ENCODE data around the gene RAPGEF1. TPM values are rescaled to one million over a fixed set of nuclear protein-coding genes. Genes with fewer than 3 reads are reported as not detected.
A peak's percentile ranks its signal among the peaks of the same experiment; 100 is the strongest.

RAPGEF1 gene
- total and polyA plus RNA-seq, 10 donors: 16.9 to 137 (median 104) TPM

GRCh38 chr9:131640438-131641137, 99.3 kb downstream of the RAPGEF1 start:
- H3K4me3 ChIP-seq: no peak overlapping the region
- H3K27me3 ChIP-seq (replicated peaks in 1 of 7): no peaks in the 10 kb centered on the region
- no peak for DNase-seq
- intact Hi-C loops (cut with DNase I; ENCODE audit: low total_unique reads): no loop called here
- no peak overlapping the region for H3K27ac ChIP-seq
- H3K36me3 ChIP-seq: peaks cover 3 to 93% (median 41%) of the 10 kb centered on the region in 6 donors
- peaks cover 0 to 58% (median 15%) of the 10 kb centered on the region in 6 donors for H3K4me1 ChIP-seq
- H3K9me3 ChIP-seq: no peaks in the 10 kb centered on the region
- TF ChIP-seq CTCF (IDR thresholded peaks at IDR 0.05 in 8 of 11, conservative IDR thresholded peaks at IDR 0.05 in 3 of 11): no peak
- no peak for TF ChIP-seq POLR2A (IDR thresholded peaks at IDR 0.05)
- no peak for TF ChIP-seq POLR2AphosphoS5 (IDR thresholded peaks at IDR 0.05)
- 88 to 94% (median 90%) methylated on average over 11 of the region's 11 CpGs for WGBS, 5 donors

GRCh38 chr9:131639769-131640437, 100.0 kb downstream of the RAPGEF1 start:
- Histone ChIP-seq H3K36me3 (peaks cover 3 to 90% (median 39%) of the 10 kb centered on the region in 6 donors), H3K9me3 (no peaks in the 10 kb centered on the region), H3K27ac (no peak overlapping the region), H3K27me3 (replicated peaks in 1 of 7) (no peaks in the 10 kb centered on the region), H3K4me1 (peaks cover 3 to 58% (median 13%) of the 10 kb centered on the region in 6 donors), H3K4me3 (no peak overlapping the region)
- 78 to 92% (median 85%) methylated on average over 9 of the region's 9 CpGs for WGBS, 5 donors
- DNase-seq: no peak
- intact Hi-C loops (cut with DNase I; ENCODE audit: low total_unique reads): no loop called here
- TF ChIP-seq POLR2AphosphoS5 (IDR thresholded peaks at IDR 0.05) (no peak), CTCF (IDR thresholded peaks at IDR 0.05 in 8 of 11, conservative IDR thresholded peaks at IDR 0.05 in 3 of 11) (no peak), POLR2A (IDR thresholded peaks at IDR 0.05) (no peak)

DNA sequence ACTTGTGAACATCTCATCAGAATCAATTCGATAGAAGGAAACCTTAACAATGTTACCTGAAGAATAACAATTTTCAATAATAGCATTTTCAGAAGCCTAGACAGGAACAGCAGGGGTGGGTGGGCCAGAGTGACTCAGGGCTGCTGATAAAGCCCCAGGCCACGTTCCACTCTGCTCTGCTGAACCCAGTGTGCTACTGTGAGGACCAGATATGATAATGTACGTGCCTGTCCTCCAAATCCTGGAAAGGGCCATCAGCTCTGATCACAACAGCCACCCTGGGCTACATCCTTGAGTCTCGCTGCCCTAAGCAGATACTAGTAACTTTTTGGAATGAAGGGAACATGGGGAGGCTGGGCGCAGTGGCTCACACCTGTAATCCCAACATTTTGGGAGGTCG, 103.3 kb downstream of the RAPGEF1 start:
- intact Hi-C loops (cut with DNase I; ENCODE audit: low total_unique reads): no loop called here
- H3K27me3 ChIP-seq (replicated peaks in 1 of 7): no peaks in the 10 kb centered on the region
- TF ChIP-seq CTCF (IDR thresholded peaks at IDR 0.05 in 8 of 11, conservative IDR thresholded peaks at IDR 0.05 in 3 of 11): no peak
- TF ChIP-seq POLR2AphosphoS5 (IDR thresholded peaks at IDR 0.05): no peak
- TF ChIP-seq POLR2A (IDR thresholded peaks at IDR 0.05): no peak
- 90 to 94% (median 92%) methylated on average over 6 of the region's 6 CpGs for WGBS, 5 donors
- peaks cover 3 to 89% (median 31%) of the 10 kb centered on the region in 6 donors for H3K36me3 ChIP-seq
- H3K4me1 ChIP-seq: peaks cover 5 to 40% (median 15%) of the 10 kb centered on the region in 6 donors
- H3K27ac ChIP-seq: peak overlapping the region in 7 of 8 donors; percentile 31 to 86 (median 78)
- no peaks in the 10 kb centered on the region for H3K9me3 ChIP-seq
- no peak overlapping the region for H3K4me3 ChIP-seq
- no peak for DNase-seq

DNA sequence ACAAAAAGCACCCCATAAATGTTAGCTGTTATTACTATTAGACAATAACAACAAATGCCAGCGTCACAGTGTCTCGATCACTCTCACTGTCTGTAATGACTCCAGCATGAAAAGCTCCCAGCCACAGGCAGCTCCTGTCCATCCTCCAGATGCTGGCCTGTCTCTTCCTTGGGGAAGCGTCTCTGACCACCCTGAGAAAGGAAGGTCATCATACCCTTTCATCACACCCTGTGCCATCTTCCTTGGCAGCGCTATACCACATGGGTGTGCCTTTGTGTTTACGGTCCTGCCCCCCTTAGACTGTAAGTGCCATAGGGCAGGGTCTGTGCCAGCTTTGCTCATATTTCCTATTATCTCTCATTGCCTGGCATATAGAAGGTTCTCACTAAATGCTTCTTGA, 104.0 kb downstream of the RAPGEF1 start:
- intact Hi-C loops (cut with DNase I; ENCODE audit: low total_unique reads): no loop called here
- Histone ChIP-seq H3K9me3 (no peaks in the 10 kb centered on the region), H3K27ac (peak overlapping the region; percentile 31 to 86 (median 73)), H3K36me3 (peaks cover 3 to 89% (median 29%) of the 10 kb centered on the region in 6 donors), H3K27me3 (replicated peaks in 1 of 7) (no peaks in the 10 kb centered on the region), H3K4me3 (peak overlapping the region in 1 of 8 donors; percentile 44), H3K4me1 (peaks cover 5 to 47% (median 21%) of the 10 kb centered on the region in 6 donors)
- 59 to 81% (median 76%) methylated on average over 5 of the region's 5 CpGs for WGBS, 5 donors
- no peak for DNase-seq
- no peak for TF ChIP-seq POLR2A (IDR thresholded peaks at IDR 0.05)
- no peak for TF ChIP-seq CTCF (IDR thresholded peaks at IDR 0.05 in 8 of 11, conservative IDR thresholded peaks at IDR 0.05 in 3 of 11)
- TF ChIP-seq POLR2AphosphoS5 (IDR thresholded peaks at IDR 0.05): no peak

Data from spleen (tissue), 11 donors.